ENCODE results near the gene SPON1.
"Not testable (repeated sequence)": the region's sequence is repeated elsewhere in the genome, so short reads cannot be mapped to it uniquely, and the experiment has no call there.

SPON1 gene

GRCh38 chr11:14042686-14043465 lies 80.4 kb downstream of the SPON1 start:
- no peak for DNase-seq

- DNase-seq, result no peak
Measured at GRCh38 chr11:14044916-14045315, 82.4 kb downstream of the SPON1 start.

GRCh38 chr11:14045417-14045816 lies 82.9 kb downstream of the SPON1 start:
- no peak for DNase-seq

DNA sequence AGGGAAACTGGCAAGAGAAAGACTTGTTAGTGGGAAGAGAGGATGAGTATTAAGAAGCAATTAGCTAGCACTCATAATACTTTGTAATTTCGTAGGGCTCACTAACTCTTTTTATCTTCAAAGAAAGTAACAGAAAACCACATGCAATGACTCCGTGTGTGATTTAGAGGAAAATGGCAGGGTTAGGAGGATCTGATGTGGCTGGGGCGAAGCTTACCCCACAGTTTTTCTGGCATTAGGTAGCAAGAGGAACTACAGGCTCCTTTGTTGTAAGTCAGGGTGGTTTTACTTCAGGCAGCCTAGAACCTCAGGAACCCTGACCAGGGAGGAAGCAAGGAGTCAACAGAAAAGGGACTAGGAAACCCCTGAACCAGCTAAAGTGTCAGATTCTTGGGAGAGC lies 89.7 kb downstream of the SPON1 start:
- no peak for DNase-seq

GRCh38 chr11:14054116-14055107 lies 91.9 kb downstream of the SPON1 start:
- no peak for DNase-seq

- DNase-seq, result no peak
Measured at GRCh38 chr11:14055936-14056335, 93.4 kb downstream of the SPON1 start.

DNA sequence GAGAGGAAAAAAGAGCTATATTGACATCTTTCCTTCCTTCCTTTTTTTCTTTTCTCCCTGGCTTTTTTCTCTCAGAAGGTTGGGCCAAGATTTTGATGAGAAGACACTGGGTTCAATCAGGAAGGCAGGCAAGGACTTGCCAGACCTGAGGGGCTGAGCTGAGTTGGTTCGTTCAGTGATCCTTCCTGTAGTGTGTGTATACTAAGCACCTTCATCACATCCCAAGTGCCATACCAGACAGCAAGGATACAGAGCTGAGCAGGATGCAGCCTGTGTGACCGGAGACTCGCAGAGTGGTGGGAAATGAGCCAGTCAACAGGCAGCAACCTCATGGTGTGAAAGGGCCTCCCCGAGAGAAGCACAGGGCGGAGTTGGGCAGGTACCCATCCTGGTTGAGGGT lies 95.5 kb downstream of the SPON1 start:
- no peak for DNase-seq

DNA sequence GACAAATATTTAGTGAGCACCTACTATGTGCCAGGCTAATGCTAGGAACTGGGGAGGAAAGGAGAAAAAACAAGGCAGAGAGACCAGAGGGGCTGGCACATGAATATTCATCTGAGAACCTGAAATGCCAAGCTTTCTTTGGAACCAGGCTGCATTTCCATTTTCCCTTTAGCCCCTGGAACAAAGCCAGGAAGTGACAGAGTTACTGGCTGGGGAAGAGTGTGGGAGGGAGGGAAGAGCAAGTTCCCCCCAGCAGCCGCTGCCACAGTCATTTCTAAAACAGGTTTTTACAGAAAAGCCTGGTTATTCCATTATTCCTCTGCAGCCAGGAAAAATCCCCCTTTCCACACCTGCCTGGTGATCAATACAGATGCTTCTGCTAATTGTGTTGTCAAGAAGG lies 97.0 kb downstream of the SPON1 start:
- no peak for DNase-seq

DNA sequence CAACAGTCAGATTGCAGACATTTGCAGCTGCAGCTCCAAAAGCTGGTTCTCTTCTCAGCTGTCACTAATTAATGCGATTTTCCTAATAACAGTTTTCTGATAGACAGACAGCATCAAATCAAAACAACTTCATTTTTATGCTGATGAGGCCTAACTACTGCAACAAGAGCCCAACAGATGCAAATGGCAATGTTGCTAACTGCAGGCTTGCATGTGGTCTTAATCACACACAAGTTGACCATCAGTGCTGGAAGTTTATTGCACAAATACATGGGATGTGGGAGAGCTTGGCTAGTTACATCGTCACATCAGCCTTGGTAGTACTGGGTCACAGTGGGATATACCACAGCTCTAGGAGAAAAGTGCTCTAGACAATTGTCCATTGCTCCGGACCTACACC lies 99.2 kb downstream of the SPON1 start:
- DNase-seq, result no peak

- DNase-seq, result no peak
Measured at GRCh38 chr11:14065141-14065540, 102.6 kb downstream of the SPON1 start.

GRCh38 chr11:14065681-14066080 lies 103.2 kb downstream of the SPON1 start:
- DNase-seq, result no peak

- DNase-seq, result no peak
Measured at GRCh38 chr11:14067686-14068085, 105.2 kb downstream of the SPON1 start.

- no peak for DNase-seq
Measured at GRCh38 chr11:14070896-14071295, 108.4 kb downstream of the SPON1 start.

- no peak for DNase-seq
Measured at GRCh38 chr11:14073849-14074476, 111.4 kb downstream of the SPON1 start.

GRCh38 chr11:14075118-14076078 lies 112.9 kb downstream of the SPON1 start:
- no peak for DNase-seq

DNA sequence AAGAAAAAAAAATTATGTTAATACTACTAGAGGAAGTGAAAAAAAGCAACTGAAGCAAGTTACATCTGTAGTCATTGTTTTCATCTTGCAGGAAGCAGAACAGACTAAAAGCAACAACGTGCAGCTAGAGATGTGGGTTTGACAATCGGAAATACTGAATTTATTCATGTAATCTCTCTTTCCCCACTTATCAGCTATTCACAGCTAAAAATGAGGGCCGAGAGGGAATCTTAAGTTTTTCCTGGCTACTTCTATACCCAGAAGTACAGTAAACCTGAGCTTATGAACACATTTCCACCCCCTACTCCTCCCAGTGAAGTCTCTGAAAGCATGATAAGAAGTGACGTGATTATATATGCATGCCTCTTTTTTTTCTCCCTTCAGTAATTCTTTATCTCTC lies 116.5 kb downstream of the SPON1 start:
- no peak for DNase-seq

DNA sequence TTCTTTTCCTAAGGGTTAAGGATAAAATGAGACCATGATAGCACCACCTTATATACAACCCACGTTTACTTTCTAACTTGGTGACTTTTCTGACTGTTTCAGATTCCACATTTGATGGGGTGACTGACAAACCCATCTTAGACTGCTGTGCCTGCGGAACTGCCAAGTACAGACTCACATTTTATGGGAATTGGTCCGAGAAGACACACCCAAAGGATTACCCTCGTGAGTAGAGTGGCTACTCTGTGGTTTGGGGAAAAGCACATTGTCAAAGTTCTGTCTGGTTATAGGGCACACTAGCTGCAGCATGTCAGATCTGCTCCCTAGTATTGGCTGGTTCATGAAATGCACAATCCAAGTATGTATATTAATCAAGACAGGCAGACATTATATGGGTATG lies 117.3 kb downstream of the SPON1 start:
- no peak for DNase-seq

DNA sequence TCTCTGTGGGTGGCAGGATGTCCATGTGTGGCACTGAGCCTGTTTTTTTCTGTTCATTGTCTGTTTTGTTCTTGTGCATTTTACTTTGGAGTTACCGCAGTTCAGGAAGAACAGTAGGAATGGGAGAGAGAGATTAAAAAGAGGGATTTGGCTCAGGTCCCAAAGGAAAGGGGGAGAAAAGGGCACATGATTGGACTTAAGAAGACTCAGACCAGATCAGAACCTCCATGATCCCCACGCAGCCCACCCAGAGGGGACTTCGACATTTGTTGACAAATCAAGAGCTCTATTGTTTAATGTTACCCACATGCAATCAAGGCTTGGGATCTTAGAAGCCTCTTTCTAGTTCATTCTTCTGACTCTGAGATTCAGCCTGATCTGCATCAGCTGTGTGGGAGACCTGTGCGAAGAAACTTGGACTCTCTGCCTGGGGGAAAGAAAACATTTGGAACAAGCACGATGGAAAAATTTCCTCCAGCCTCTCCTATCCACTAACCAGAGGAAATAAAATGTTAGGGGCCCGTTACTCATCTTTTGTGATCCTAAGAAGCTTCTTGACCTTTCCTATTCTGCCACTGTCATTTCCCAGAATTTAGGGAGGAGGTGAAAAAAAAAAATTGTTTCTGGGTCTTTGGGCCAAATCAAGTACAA lies 119.2 kb downstream of the SPON1 start:
- DNase-seq, result no peak

GRCh38 chr11:14082338-14082737 lies 119.8 kb downstream of the SPON1 start:
- no peak for DNase-seq

DNA sequence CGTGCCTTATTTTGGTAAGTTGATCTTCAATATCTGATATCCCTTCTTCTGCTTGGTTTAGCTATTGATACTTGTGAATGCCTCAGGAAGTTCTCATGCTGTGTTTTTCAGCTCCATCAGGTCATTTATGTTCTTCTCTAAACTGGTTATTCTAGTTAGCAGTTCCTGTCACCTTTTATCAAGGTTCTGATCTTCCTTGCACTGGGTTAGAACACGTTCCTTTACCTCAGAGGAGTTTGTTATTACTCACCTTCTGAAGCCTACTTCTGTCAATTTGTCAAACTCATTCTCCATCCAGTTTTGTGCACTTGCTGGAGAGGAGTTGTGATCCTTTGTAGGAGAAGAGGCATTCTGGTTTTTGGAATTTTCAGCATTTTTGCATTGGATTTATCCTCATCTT lies 126.3 kb downstream of the SPON1 start:
- not testable (repeated sequence) for DNase-seq

GRCh38 chr11:14089690-14090462 lies 127.4 kb downstream of the SPON1 start:
- DNase-seq, result no peak

Measured in NCI-H446 (cell line).